ENCODE measurements around the gene KMT2D.

Gene KMT2D

DNA sequence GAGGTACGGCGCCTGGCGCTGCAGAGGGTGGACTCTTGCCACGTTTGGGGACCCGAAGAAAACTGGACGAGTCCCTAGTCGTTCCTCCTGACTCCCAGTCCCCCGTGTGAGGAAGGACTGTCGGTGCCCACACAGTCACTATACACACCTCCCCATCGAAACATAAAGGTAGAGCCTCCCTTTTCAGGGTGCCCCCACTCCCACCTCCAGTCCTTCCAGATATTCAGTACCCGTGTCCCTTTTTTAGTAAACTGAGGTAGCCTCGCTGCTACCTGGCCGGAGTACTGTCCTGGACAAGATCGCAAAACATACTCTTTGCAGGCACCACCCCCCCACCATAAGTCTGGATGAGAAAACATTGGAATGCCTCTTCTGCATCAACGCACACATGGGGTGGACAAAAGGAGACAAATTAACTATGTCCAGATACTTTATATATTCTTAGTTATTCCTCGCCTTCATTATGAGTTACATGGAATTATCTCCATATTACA lies 610 bp upstream of the KMT2D start:
- Histone ChIP-seq H3K4me3 (ENCODE audit: low read depth, low read length) (peak overlapping the region; percentile 95), H3K9me3 (no peaks in the 10 kb centered on the region), H3K27me3 (no peaks in the 10 kb centered on the region), H3K4me1 (no peaks in the 10 kb centered on the region; the same call in 1 of the 2 replicates), H3K36me3 (no peaks in the 10 kb centered on the region; the same call in 1 of the 2 replicates)
- DNase-seq, result no peak
- TF ChIP-seq, protein P1, sequence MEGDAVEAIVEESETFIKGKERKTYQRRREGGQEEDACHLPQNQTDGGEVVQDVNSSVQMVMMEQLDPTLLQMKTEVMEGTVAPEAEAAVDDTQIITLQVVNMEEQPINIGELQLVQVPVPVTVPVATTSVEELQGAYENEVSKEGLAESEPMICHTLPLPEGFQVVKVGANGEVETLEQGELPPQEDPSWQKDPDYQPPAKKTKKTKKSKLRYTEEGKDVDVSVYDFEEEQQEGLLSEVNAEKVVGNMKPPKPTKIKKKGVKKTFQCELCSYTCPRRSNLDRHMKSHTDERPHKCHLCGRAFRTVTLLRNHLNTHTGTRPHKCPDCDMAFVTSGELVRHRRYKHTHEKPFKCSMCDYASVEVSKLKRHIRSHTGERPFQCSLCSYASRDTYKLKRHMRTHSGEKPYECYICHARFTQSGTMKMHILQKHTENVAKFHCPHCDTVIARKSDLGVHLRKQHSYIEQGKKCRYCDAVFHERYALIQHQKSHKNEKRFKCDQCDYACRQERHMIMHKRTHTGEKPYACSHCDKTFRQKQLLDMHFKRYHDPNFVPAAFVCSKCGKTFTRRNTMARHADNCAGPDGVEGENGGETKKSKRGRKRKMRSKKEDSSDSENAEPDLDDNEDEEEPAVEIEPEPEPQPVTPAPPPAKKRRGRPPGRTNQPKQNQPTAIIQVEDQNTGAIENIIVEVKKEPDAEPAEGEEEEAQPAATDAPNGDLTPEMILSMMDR (IDR thresholded peaks at IDR 0.05; ENCODE audit: low read depth, low read length), result no peak

DNA sequence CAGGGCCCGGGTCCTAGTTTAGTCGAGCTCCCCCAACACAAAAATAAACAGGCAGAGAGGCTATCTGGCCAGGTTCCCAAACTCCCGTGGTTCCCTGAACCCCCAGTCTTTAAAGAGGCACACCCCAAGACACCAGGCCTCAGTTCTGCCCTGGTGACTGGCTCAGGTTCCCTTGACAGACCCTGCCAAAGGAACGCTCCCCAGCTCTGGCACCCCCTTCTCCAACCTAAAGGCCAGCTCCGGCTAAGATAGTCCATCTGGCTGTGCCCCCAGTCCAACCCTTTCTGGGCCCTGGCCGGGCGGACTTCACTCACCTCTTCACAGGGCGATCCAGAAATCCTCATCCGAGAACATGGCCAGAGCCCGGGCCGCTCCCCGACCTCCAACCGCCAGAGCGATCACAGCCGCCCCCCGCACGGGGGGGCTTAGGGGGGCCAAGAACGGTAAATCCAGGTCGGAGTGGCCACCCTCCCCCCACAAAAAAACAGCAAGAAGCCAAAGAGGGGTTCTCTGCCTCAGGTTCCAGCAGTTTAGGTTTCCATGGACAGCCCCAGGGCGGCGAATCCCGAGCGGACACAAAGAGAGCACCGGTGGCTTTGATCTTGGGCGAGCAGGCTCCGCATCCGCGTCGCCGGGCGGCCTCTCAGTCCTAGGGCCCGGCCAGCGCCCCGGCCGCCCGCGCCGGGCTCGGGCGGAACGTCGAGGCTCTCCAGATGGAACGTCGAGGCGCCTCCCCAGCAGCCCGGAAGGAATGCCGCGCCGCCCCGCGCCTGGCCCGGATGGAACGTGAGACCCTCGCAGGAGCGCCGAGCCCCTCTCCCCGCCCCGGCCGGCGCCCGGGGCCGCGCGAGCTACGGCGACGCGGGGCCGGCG lies 1.1 kb downstream of the KMT2D start:
- Histone ChIP-seq H3K27me3 (no peaks in the 10 kb centered on the region), H3K4me1 (no peaks in the 10 kb centered on the region; the same call in 1 of the 2 replicates), H3K9me3 (no peaks in the 10 kb centered on the region), H3K4me3 (ENCODE audit: low read depth, low read length) (peak overlapping the region; percentile 95), H3K36me3 (peaks cover 13% of the 10 kb centered on the region)
- no peak for DNase-seq
- TF ChIP-seq, protein P1 (IDR thresholded peaks at IDR 0.05; ENCODE audit: low read depth, low read length), result no peak

GRCh38 chr12:49059045-49059298 lies 1.6 kb downstream of the KMT2D start:
- H3K27me3 ChIP-seq, result no peaks in the 10 kb centered on the region
- H3K4me3 ChIP-seq (ENCODE audit: low read depth, low read length), result peak overlapping the region; percentile 95
- no peaks in the 10 kb centered on the region; the same call in 1 of the 2 replicates for H3K4me1 ChIP-seq
- TF ChIP-seq, protein P1 (IDR thresholded peaks at IDR 0.05; ENCODE audit: low read depth, low read length), result no peak
- no peak for DNase-seq
- no peaks in the 10 kb centered on the region for H3K9me3 ChIP-seq
- H3K36me3 ChIP-seq, result peaks cover 19% of the 10 kb centered on the region

- Histone ChIP-seq H3K9me3 (no peaks in the 10 kb centered on the region), H3K36me3 (peaks cover 24% of the 10 kb centered on the region), H3K27me3 (no peaks in the 10 kb centered on the region), H3K4me3 (ENCODE audit: low read depth, low read length) (peak overlapping the region; percentile 95), H3K4me1 (no peaks in the 10 kb centered on the region; the same call in 1 of the 2 replicates)
- TF ChIP-seq, protein P1 (IDR thresholded peaks at IDR 0.05; ENCODE audit: low read depth, low read length), result no peak
- DNase-seq, result no peak
These were observed 2.1 kb downstream of the KMT2D start for GRCh38 chr12:49058366-49059044.

GRCh38 chr12:49057888-49058287 lies 2.7 kb downstream of the KMT2D start:
- Histone ChIP-seq H3K27me3 (no peaks in the 10 kb centered on the region), H3K4me1 (no peaks in the 10 kb centered on the region; the same call in 1 of the 2 replicates), H3K4me3 (ENCODE audit: low read depth, low read length) (peak overlapping the region; percentile 95), H3K36me3 (peaks cover 30% of the 10 kb centered on the region), H3K9me3 (no peaks in the 10 kb centered on the region)
- DNase-seq, result no peak
- TF ChIP-seq, protein P1 (IDR thresholded peaks at IDR 0.05; ENCODE audit: low read depth, low read length), result no peak
